ENCODE measurements around the gene NFIB. TPM values are rescaled to one million over a fixed set of nuclear protein-coding genes. Genes with fewer than 3 reads are reported as not detected.

NFIB gene
- polyA plus RNA-seq, 2 of the 4 experiments (the other 2 are of a cell fraction) = 10.7 to 21.7 TPM

DNA sequence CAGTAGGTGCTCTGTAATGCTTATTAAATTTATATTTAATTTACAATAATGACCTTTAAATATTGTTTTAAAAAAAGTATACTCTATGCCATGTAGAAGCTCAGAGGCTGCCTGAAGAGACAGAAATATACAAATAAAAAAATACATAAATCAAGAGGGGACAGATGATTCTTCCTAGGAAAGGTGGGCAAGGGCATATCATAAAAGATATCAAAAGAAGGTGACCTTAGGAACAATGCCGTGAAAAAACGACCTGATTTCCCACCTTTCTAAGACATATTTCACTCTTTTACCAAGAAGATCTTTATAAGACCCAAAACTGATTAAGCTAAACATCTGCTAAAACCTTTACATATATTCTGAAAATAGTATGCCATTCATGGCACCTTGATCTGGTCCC is 128.9 kb downstream of the NFIB start:
- DNase-seq (ENCODE audit: low read depth in 1 of 2, low spot score in 1 of 2) (no peak), ATAC-seq (no peak), FAIRE-seq (no peak)
- H3K4me1 ChIP-seq = peaks cover 27% of the 10 kb centered on the region; the same call in 2 of the 3 replicates
- H3K27ac ChIP-seq = no peak overlapping the region
- ChIA-PET CTCF (interaction anchor here (1.0 kb wide), 1 partner anchor 21 kb away, joined by 5 read pairs; no protein-coding TSS in a partner anchor), POLR2A (no interaction called here)
- WGBS (ENCODE audit: missing lambda C conversion rate) = 91% methylated on average over 2 of the region's 2 CpGs
- TF ChIP-seq TFCP2L1 (CRISPR knock-in tag; IDR thresholded peaks at IDR 0.05) = no peak
- no peak for TF ChIP-seq HOXB5 (CRISPR knock-in tag; IDR thresholded peaks at IDR 0.05)
- TF ChIP-seq CHD4 (IDR thresholded peaks at IDR 0.05; ENCODE audit: borderline replicate concordance) = no peak
- TF ChIP-seq, protein P1, sequence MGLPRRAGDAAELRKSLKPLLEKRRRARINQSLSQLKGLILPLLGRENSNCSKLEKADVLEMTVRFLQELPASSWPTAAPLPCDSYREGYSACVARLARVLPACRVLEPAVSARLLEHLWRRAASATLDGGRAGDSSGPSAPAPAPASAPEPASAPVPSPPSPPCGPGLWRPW (IDR thresholded peaks at IDR 0.05) = no peak
- TF ChIP-seq ZNF302 (CRISPR knock-in tag; IDR thresholded peaks at IDR 0.05) = no peak
- TF ChIP-seq, protein P2, sequence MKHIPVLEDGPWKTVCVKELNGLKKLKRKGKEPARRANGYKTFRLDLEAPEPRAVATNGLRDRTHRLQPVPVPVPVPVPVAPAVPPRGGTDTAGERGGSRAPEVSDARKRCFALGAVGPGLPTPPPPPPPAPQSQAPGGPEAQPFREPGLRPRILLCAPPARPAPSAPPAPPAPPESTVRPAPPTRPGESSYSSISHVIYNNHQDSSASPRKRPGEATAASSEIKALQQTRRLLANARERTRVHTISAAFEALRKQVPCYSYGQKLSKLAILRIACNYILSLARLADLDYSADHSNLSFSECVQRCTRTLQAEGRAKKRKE (CRISPR knock-in tag; IDR thresholded peaks at IDR 0.05; ENCODE audit: low read depth) = no peak
- no peak for TF ChIP-seq FOSL2 (IDR thresholded peaks at IDR 0.05)
- no peak for TF ChIP-seq FOSL2 (CRISPR knock-in tag; IDR thresholded peaks at IDR 0.05)
- TF ChIP-seq, protein P3, sequence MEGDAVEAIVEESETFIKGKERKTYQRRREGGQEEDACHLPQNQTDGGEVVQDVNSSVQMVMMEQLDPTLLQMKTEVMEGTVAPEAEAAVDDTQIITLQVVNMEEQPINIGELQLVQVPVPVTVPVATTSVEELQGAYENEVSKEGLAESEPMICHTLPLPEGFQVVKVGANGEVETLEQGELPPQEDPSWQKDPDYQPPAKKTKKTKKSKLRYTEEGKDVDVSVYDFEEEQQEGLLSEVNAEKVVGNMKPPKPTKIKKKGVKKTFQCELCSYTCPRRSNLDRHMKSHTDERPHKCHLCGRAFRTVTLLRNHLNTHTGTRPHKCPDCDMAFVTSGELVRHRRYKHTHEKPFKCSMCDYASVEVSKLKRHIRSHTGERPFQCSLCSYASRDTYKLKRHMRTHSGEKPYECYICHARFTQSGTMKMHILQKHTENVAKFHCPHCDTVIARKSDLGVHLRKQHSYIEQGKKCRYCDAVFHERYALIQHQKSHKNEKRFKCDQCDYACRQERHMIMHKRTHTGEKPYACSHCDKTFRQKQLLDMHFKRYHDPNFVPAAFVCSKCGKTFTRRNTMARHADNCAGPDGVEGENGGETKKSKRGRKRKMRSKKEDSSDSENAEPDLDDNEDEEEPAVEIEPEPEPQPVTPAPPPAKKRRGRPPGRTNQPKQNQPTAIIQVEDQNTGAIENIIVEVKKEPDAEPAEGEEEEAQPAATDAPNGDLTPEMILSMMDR (IDR thresholded peaks at IDR 0.05) = no peak
- TF ChIP-seq, protein P4, sequence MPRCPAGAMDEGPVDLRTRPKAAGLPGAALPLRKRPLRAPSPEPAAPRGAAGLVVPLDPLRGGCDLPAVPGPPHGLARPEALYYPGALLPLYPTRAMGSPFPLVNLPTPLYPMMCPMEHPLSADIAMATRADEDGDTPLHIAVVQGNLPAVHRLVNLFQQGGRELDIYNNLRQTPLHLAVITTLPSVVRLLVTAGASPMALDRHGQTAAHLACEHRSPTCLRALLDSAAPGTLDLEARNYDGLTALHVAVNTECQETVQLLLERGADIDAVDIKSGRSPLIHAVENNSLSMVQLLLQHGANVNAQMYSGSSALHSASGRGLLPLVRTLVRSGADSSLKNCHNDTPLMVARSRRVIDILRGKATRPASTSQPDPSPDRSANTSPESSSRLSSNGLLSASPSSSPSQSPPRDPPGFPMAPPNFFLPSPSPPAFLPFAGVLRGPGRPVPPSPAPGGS (IDR thresholded peaks at IDR 0.05) = no peak
- no peak for TF ChIP-seq HOXB13 (CRISPR knock-in tag; IDR thresholded peaks at IDR 0.05; ENCODE audit: low read depth)
- TF ChIP-seq, protein P5, sequence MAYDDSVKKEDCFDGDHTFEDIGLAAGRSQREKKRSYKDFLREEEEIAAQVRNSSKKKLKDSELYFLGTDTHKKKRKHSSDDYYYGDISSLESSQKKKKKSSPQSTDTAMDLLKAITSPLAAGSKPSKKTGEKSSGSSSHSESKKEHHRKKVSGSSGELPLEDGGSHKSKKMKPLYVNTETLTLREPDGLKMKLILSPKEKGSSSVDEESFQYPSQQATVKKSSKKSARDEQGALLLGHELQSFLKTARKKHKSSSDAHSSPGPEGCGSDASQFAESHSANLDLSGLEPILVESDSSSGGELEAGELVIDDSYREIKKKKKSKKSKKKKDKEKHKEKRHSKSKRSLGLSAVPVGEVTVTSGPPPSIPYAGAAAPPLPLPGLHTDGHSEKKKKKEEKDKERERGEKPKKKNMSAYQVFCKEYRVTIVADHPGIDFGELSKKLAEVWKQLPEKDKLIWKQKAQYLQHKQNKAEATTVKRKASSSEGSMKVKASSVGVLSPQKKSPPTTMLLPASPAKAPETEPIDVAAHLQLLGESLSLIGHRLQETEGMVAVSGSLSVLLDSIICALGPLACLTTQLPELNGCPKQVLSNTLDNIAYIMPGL (CRISPR knock-in tag; IDR thresholded peaks at IDR 0.05; ENCODE audit: borderline replicate concordance) = no peak
- TF ChIP-seq HEYL (CRISPR knock-in tag; IDR thresholded peaks at IDR 0.05) = no peak
- TF ChIP-seq POLR2AphosphoS2 (conservative IDR thresholded peaks at IDR 0.05; ENCODE audit: low read length) = no peak
- no peak for TF ChIP-seq MYC (IDR thresholded peaks at IDR 0.05; ENCODE audit: borderline replicate concordance, low read length)
- no peak for TF ChIP-seq NPAS2 (CRISPR knock-in tag; IDR thresholded peaks at IDR 0.05; ENCODE audit: borderline replicate concordance)
- H3K9me3 ChIP-seq = no peaks in the 10 kb centered on the region
- no peak overlapping the region for H3K4me3 ChIP-seq
- H3K4me2 ChIP-seq = no peak overlapping the region

DNA sequence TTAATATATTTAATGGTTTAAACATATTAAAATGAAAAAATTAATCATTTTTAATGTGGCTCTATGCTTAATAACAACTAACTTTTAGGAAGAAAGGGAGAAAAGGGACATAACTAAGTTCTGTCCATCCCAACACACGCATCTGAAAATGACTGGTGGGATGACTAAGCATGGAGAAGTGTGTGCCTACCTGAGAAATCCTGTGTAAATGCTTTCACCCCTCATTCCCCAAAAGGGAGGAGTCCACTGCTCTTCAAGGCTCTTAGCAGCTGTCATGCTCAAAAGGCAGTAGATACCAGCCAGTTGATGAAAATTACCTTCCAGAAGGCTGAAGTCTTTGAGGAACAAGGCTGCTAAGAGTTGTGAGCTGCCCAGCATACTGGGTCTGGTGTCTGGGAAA is 130.9 kb downstream of the NFIB start:
- no peak for TF ChIP-seq RFX5 (IDR thresholded peaks at IDR 0.05)
- Histone ChIP-seq H3K4me1 (peaks cover 31% of the 10 kb centered on the region; the same call in 2 of the 3 replicates), H3K4me3 (no peak overlapping the region), H3K27ac (no peak overlapping the region), H3K4me2 (no peak overlapping the region), H3K9me3 (no peaks in the 10 kb centered on the region)
- FAIRE-seq (no peak), ATAC-seq (no peak), DNase-seq (ENCODE audit: low read depth in 1 of 2, low spot score in 1 of 2) (no peak)
- CTCF ChIA-PET = interaction anchor here (0.6 kb wide), 2 partner anchors 58 to 1148 kb away, joined by 3 read pairs; no protein-coding TSS in a partner anchor
- WGBS (ENCODE audit: missing lambda C conversion rate) = 97% methylated on average over 1 of the region's 1 CpG
- POLR2A ChIA-PET = no interaction called here

All from A549 (cell line).